ENCODE measurements around the gene SLC35B2.

Gene SLC35B2

GRCh38 chr6:44219815-44220784 lies 37.2 kb downstream of the SLC35B2 start:
- no peak for DNase-seq

GRCh38 chr6:44219053-44219814 lies 38.1 kb downstream of the SLC35B2 start:
- peak; percentile 57 for DNase-seq

- no peak for DNase-seq
These were observed 39.8 kb downstream of the SLC35B2 start for GRCh38 chr6:44217332-44218143.

GRCh38 chr6:44216677-44217331 lies 40.5 kb downstream of the SLC35B2 start, which contains the start of gene MYMX:
Gene MYMX (plus strand): TSS chr6:44216926. CDS start chr6:44217472, 546 bp downstream.
- no peak for DNase-seq

- DNase-seq, result no peak
These were observed 43.0 kb downstream of the SLC35B2 start for GRCh38 chr6:44214307-44214706.

GRCh38 chr6:44211284-44211683 lies 46.0 kb downstream of the SLC35B2 start:
- DNase-seq, result no peak

GRCh38 chr6:44207966-44208365 lies 49.4 kb downstream of the SLC35B2 start:
- DNase-seq, result no peak

Measured in DMS79 (cell line).